H1 (cell line): ENCODE data around the gene MCM5. TPM values are rescaled to one million over a fixed set of nuclear protein-coding genes. Genes with fewer than 3 reads are reported as not detected.

Source experiments
- CTCF ChIA-PET: fragments of 300-600 bp; sonication (Branson Sonifier 250); formaldehyde crosslinking; loops from one replicate; lab custom pipeline; 2021; ENCODE audit not compliant: partially characterized antibody; lab: Charles Lee
- POLR2A ChIA-PET: fragments of 300-600 bp; sonication (Branson Sonifier 250); formaldehyde crosslinking; loops from one replicate; lab custom pipeline; 2021; ENCODE audit warnings: inconsistent platforms; ENCODE audit not compliant: partially characterized antibody; lab: Charles Lee
- DNase-seq, 2 experiments: peaks; one replicate each; pipeline versions ENCODE4 v3.0.0 to v3.0.0-alpha.2; 2010 to 2022; ENCODE audit warnings: low spot score in 2 of 2, low read depth in 1 of 2, mixed read lengths in 1 of 2
- FAIRE-seq: peaks from 2 replicates; lab custom pipeline; 2011; peaks lifted over from hg19 to GRCh38; lab: Jason Lieb, UNC
- H2AFZ ChIP-seq: 2 replicates; pipeline ENCODE4 v1.8.1; 2012; ENCODE audit warnings: low read length, inconsistent platforms
- H2AK5ac ChIP-seq: 2 replicates; pipeline ENCODE4 v1.6.1; 2013; ENCODE audit warnings: low read depth, low read length
- H2BK120ac ChIP-seq: replicated peaks from 2 replicates; pipeline ENCODE3; 2013; ENCODE audit warnings: low read depth, low read length, inconsistent platforms
- H2BK12ac ChIP-seq: 2 replicates; pipeline ENCODE4 v1.6.1; 2013; ENCODE audit warnings: low read depth, low read length
- H2BK15ac ChIP-seq: 2 replicates; pipeline ENCODE4 v1.6.1; 2013; ENCODE audit warnings: low read length
- H2BK20ac ChIP-seq: 2 replicates; pipeline ENCODE4 v1.6.1; 2013; ENCODE audit warnings: low read length
- H2BK5ac ChIP-seq: 2 replicates; pipeline ENCODE4 v1.6.1; 2013; ENCODE audit warnings: low read depth, low read length
- H3K14ac ChIP-seq: 2 replicates; pipeline ENCODE4 v1.6.1; 2013; ENCODE audit warnings: inconsistent platforms; ENCODE audit not compliant: insufficient read length
- H3K18ac ChIP-seq: 2 replicates; pipeline ENCODE4 v1.6.1; 2013; ENCODE audit warnings: low read length; ENCODE audit errors: extremely low read depth
- H3K23ac ChIP-seq: 2 replicates; pipeline ENCODE4 v1.6.1; 2013; ENCODE audit warnings: inconsistent platforms; ENCODE audit not compliant: insufficient read length
- H3K23me2 ChIP-seq: 2 replicates; pipeline ENCODE4 v1.6.1; 2013; ENCODE audit warnings: low read depth, low read length
- H3K27ac ChIP-seq: 2 replicates; pipeline ENCODE4 v1.6.1; 2011; ENCODE audit warnings: low read depth, low read length, inconsistent platforms
- H3K27me3 ChIP-seq, 4 experiments: replicated peaks in 1 of 4; 1 replicate in 1 of 4; 2 replicates in 3 of 4; pipeline versions ENCODE4 v1.6.1 to v1.8.1; 2011 to 2013; ENCODE audit warnings: low read length in 3 of 4, mild to moderate bottlenecking in 3 of 4, inconsistent platforms in 2 of 4, mixed read lengths in 2 of 4, moderate library complexity in 1 of 4; ENCODE audit not compliant: control insufficient read depth in 3 of 4, insufficient read depth in 3 of 4; ENCODE audit errors: extremely low read depth in 1 of 4
- H3K36me3 ChIP-seq, 4 experiments: 2 replicates each; pipeline versions ENCODE4 v1.6.1 to v1.8.1; 2011 to 2013; ENCODE audit warnings: mild to moderate bottlenecking in 4 of 4, low read length in 3 of 4, moderate library complexity in 2 of 4, control low read depth in 1 of 4, inconsistent platforms in 1 of 4; ENCODE audit not compliant: insufficient read depth in 4 of 4, control insufficient read depth in 2 of 4
- H3K4ac ChIP-seq: replicated peaks from 2 replicates; pipeline ENCODE3; 2013; ENCODE audit warnings: low read length, low read depth, mixed read lengths, inconsistent platforms; ENCODE audit not compliant: insufficient read length
- H3K4me1 ChIP-seq, 4 experiments: replicated peaks in 1 of 4; 1 replicate in 1 of 4; 2 replicates in 3 of 4; pipeline versions ENCODE4 v1.6.1 to v1.8.1; 2011 to 2013; ENCODE audit warnings: low read length in 3 of 4, inconsistent platforms in 2 of 4, mixed read lengths in 1 of 4; ENCODE audit not compliant: insufficient read depth in 4 of 4, control insufficient read depth in 3 of 4
- H3K4me2 ChIP-seq, 2 experiments: 2 replicates each; pipeline versions ENCODE4 v1.6.1 to v1.8.1; 2011 to 2013; ENCODE audit warnings: low read depth in 2 of 2, low read length in 2 of 2, control low read depth in 1 of 2, inconsistent platforms in 1 of 2, mild to moderate bottlenecking in 1 of 2; ENCODE audit not compliant: insufficient read depth in 1 of 2
- H3K4me3 ChIP-seq, 4 experiments: fragments of 200-600, 300-600 bp in 1 of 4; sonication (generic), shearing (Covaris generic), sonication (Bioruptor Twin) in 1 of 4; 2 replicates each; pipeline versions ENCODE4 v1.5.1 to v1.8.1; 2011 to 2016; ENCODE audit warnings: low read length in 4 of 4, low read depth in 3 of 4, control low read depth in 2 of 4, inconsistent platforms in 2 of 4, mild to moderate bottlenecking in 2 of 4, mixed read lengths in 1 of 4, moderate library complexity in 1 of 4; ENCODE audit not compliant: insufficient read depth in 2 of 4; ENCODE audit errors: extremely low read depth in 1 of 4
- H3K56ac ChIP-seq: replicated peaks from 2 replicates; pipeline ENCODE3; 2013; ENCODE audit warnings: low read depth, mild to moderate bottlenecking, mixed read lengths, low read length, inconsistent platforms; ENCODE audit not compliant: insufficient read length
- H3K79me1 ChIP-seq: 2 replicates; pipeline ENCODE4 v1.6.1; 2013; ENCODE audit warnings: low read depth, low read length, control low read depth
- H3K79me2 ChIP-seq, 2 experiments: 2 replicates each; pipeline versions ENCODE4 v1.6.1 to v1.8.1; 2012 to 2013; ENCODE audit warnings: low read length in 2 of 2, mild to moderate bottlenecking in 2 of 2, inconsistent platforms in 1 of 2; ENCODE audit not compliant: insufficient read depth in 2 of 2, control insufficient read depth in 1 of 2
- H3K9ac ChIP-seq, 4 experiments: replicated peaks in 1 of 4; 1 replicate in 1 of 4; 2 replicates in 3 of 4; pipeline versions ENCODE4 v1.6.1 to v1.8.1; 2011 to 2013; ENCODE audit warnings: low read depth in 3 of 4, low read length in 3 of 4, control low read depth in 2 of 4, mild to moderate bottlenecking in 2 of 4, moderate library complexity in 2 of 4, inconsistent platforms in 1 of 4; ENCODE audit errors: extremely low read depth in 1 of 4
- H3K9me3 ChIP-seq, 2 experiments: 2 replicates each; pipeline versions ENCODE4 v1.6.1 to v1.8.1; 2012 to 2013; ENCODE audit warnings: mild to moderate bottlenecking in 2 of 2, moderate library complexity in 2 of 2, control low read depth in 1 of 2, inconsistent platforms in 1 of 2, low read depth in 1 of 2, low read length in 1 of 2, mixed read lengths in 1 of 2; ENCODE audit not compliant: insufficient read depth in 2 of 2
- H4K20me1 ChIP-seq, 2 experiments: replicated peaks in 1 of 2; 2 replicates each; pipeline versions ENCODE3 to v1.8.1; 2011 to 2013; ENCODE audit warnings: inconsistent platforms in 2 of 2, low read length in 2 of 2, mild to moderate bottlenecking in 1 of 2; ENCODE audit not compliant: insufficient read depth in 2 of 2, control insufficient read depth in 1 of 2
- H4K5ac ChIP-seq: 2 replicates; pipeline ENCODE4 v1.6.1; 2013; ENCODE audit warnings: low read length, low read depth, mixed read lengths, inconsistent platforms; ENCODE audit not compliant: insufficient read length
- H4K8ac ChIP-seq: 2 replicates; pipeline ENCODE4 v1.8.0; 2013; ENCODE audit warnings: mild to moderate bottlenecking, moderate library complexity, low read length, inconsistent platforms; ENCODE audit not compliant: insufficient read depth; ENCODE audit errors: extremely low read depth
- H4K91ac ChIP-seq: replicated peaks from 2 replicates; pipeline ENCODE3; 2013; ENCODE audit warnings: low read length, mixed read lengths, inconsistent platforms; ENCODE audit not compliant: insufficient read length
- CBX8 ChIP-seq: fragments of 300-800, 300-1000 bp; sonication (generic); IDR thresholded peaks from 2 replicates; pipeline ENCODE4 v1.7.1; 2016; ENCODE audit warnings: low read depth, low read length, borderline replicate concordance
- GABPA ChIP-seq: IDR thresholded peaks from 2 replicates; pipeline ENCODE4 v1.6.1; 2011; ENCODE audit warnings: mild to moderate bottlenecking, low read length, moderate library complexity, borderline replicate concordance; ENCODE audit not compliant: insufficient read depth
- MAFK ChIP-seq: IDR thresholded peaks from 2 replicates; pipeline ENCODE4 v1.6.1; 2012; ENCODE audit warnings: low read depth, mild to moderate bottlenecking, improper control_type of control experiment, low read length
- WGBS, 2 experiments: shearing (Covaris generic) in 1 of 2; methylation state at CpG; one replicate each; pipeline versions ENCODE4 v1.1.6 to v1.1.7; 2013 to 2015; ENCODE audit warnings: low lambda C conversion rate in 2 of 2, mixed read lengths in 2 of 2, inconsistent platforms in 1 of 2, low coverage in 1 of 2, missing lambda C conversion rate in 1 of 2; ENCODE audit not compliant: insufficient replicate concordance in 2 of 2, insufficient coverage in 1 of 2, insufficient read length in 1 of 2; ENCODE audit errors: extremely low coverage in 1 of 2, missing lambda C conversion rate in 1 of 2; 5-methylcytosine and 5-hydroxymethylcytosine counted together
- polyA plus RNA-seq, 7 experiments: library from polyadenylated mRNA; depleted of rRNA in 3 of 7; stranded (reverse) in 5 of 7; unstranded in 2 of 7; fragments of >200 nt in 5 of 7; fragments of 200-250 nt in 2 of 7; gene quantifications; 1 replicate in 5 of 7; 2 replicates in 1 of 7; 4 replicates in 1 of 7; pipeline versions ENCODE4 v1.2.1 to v1.2.3, GENCODE V29; 2011 to 2013; ENCODE audit warnings: missing spikeins in 2 of 7, mixed read lengths in 2 of 7
- total RNA-seq: library from RNA; stranded (reverse); fragmentation: NEBNext Ultra II Directional; extraction: Animal tissue kit (Norgen Biotek cat#: 25700); gene quantifications from 2 replicates; pipeline ENCODE4 v1.2.1, GENCODE V29; 2021
- TF ChIP-seq, protein P1 (sequence below), 3 experiments: IDR thresholded peaks; 1 replicate in 2 of 3; 2 replicates in 1 of 3; pipeline versions ENCODE4 v1.5.1 to v1.6.1; 2011; ENCODE audit warnings: low read length in 3 of 3, mild to moderate bottlenecking in 3 of 3, inconsistent platforms in 2 of 3, low read depth in 1 of 3, moderate library complexity in 1 of 3; ENCODE audit not compliant: insufficient read depth in 1 of 3; ENCODE audit errors: control extremely low read depth in 1 of 3

Gene MCM5
- total and polyA plus RNA-seq, 2 of the 8 experiments (the other 6 are each of a cell fraction or from before 2014, with no cell fraction given), result 210 to 305 TPM

DNA sequence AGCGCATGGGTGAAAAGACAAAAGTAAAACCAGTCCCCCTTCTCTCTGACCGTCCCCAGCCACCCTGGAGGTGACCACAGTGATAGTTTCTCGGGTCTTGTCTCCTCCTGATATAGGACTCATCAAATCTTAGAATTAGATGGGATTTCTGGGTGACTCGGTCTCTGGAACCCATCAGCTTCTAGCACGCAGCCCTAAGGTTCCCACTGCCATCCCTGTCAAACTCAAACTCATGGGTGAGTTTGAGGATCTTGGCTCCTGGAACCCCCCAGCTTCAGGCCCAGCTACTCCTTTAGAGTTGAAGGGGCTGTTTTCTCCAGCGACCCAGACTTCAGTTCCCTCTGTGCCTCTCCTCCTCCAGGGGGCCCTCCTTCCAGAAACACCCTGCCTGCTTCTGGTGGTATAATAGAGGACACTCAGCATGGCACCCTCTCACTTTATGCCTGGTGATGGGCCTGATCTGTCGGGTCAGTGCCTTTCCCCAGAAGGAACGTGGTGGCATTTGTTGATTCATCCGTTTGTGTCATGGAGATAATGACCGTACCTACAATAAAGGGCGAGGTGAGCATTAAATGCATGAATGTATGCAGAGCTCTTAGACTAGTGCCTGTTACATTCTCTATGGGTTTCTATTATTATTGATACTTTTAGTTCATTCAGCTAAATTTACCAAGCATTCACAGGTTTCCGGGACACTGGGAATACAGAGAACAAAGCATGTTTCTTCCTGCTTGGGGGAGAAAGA lies 31.7 kb downstream of the MCM5 start:
- Histone ChIP-seq H2BK20ac (no peak overlapping the region), H3K9me3 (peaks cover 4 to 12% of the 10 kb centered on the region in 2 experiments; a peak in 3 of 4 replicates), H3K18ac (no peak overlapping the region), H3K9ac (no peak overlapping the region), H2BK120ac (no peak overlapping the region), H3K79me2 (no peaks in the 10 kb centered on the region), H3K4me1 (peaks cover 0 to 4% (median 3%) of the 10 kb centered on the region in 4 experiments; a peak in 5 of 7 replicates), H4K20me1 (peaks cover 2 to 12% of the 10 kb centered on the region in 2 experiments), H3K36me3 (peaks cover 13 to 44% (median 31%) of the 10 kb centered on the region in 4 experiments), H3K14ac (no peak overlapping the region), H4K91ac (no peak overlapping the region), H4K5ac (no peak overlapping the region), H4K8ac (no peak overlapping the region), H3K23ac (no peak overlapping the region), H3K79me1 (no peaks in the 10 kb centered on the region; the same call in none of the 2 replicates), H2BK12ac (no peak overlapping the region), H2BK15ac (no peak overlapping the region), H3K23me2 (no peaks in the 10 kb centered on the region), H3K4me2 (no peak overlapping the region), H2AK5ac (no peak overlapping the region), H3K4me3 (no peak overlapping the region), H2BK5ac (no peak overlapping the region), H3K56ac (no peak overlapping the region), H3K4ac (no peak overlapping the region), H3K27me3 (no peaks in the 10 kb centered on the region), H2AFZ (no peak overlapping the region)
- FAIRE-seq, result no peak
- no peak for DNase-seq
- CTCF ChIA-PET, result interaction anchor here (0.7 to 8.7 kb wide), 28 partner anchors 8 to 191 kb away, joined by 3 to 124 read pairs (median 5); partner anchors contain the start of gene MB
- 90% methylated on average over 12 of the region's 12 CpGs; no CpG with 5 or more reads in 1 of the 2 experiments for WGBS, 2 experiments
- TF ChIP-seq, protein P1, sequence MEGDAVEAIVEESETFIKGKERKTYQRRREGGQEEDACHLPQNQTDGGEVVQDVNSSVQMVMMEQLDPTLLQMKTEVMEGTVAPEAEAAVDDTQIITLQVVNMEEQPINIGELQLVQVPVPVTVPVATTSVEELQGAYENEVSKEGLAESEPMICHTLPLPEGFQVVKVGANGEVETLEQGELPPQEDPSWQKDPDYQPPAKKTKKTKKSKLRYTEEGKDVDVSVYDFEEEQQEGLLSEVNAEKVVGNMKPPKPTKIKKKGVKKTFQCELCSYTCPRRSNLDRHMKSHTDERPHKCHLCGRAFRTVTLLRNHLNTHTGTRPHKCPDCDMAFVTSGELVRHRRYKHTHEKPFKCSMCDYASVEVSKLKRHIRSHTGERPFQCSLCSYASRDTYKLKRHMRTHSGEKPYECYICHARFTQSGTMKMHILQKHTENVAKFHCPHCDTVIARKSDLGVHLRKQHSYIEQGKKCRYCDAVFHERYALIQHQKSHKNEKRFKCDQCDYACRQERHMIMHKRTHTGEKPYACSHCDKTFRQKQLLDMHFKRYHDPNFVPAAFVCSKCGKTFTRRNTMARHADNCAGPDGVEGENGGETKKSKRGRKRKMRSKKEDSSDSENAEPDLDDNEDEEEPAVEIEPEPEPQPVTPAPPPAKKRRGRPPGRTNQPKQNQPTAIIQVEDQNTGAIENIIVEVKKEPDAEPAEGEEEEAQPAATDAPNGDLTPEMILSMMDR (IDR thresholded peaks at IDR 0.05; ENCODE audit: control extremely low read depth in 1 of 3, insufficient read depth in 1 of 3, low read depth in 1 of 3, low read length in 3 of 3), result peak in 1 of 3 experiments; percentile 1; a peak in 1 of 4 replicates
- TF ChIP-seq CBX8 (no peak), MAFK (no peak), GABPA (no peak)
- TF ChIP-seq, all 59 proteins: peak for 1
- H3K27ac ChIP-seq, result no peak overlapping the region
- POLR2A ChIA-PET, result interaction anchor here (0.9 to 46.1 kb wide), 9 partner anchors 13 to 160 kb away, joined by 3 to 1995 read pairs (median 3); partner anchors contain the start of genes HMOX1, MCM5 and RASD2
